Mesendoderm (in vitro differentiated cells): ENCODE results near the gene TBC1D24.

Source experiments
- DNase-seq: peaks from one replicate; pipeline ENCODE4 v3.0.0; 2013
- H2AK5ac ChIP-seq: 2 replicates; pipeline ENCODE4 v1.6.1; 2013; ENCODE audit warnings: low read length, inconsistent platforms
- H2BK120ac ChIP-seq: 2 replicates; pipeline ENCODE4 v1.6.1; 2013; ENCODE audit warnings: low read depth, mild to moderate bottlenecking, low read length, moderate library complexity, mixed read lengths
- H2BK15ac ChIP-seq: replicated peaks from 2 replicates; pipeline ENCODE4 v1.6.1; 2013; ENCODE audit warnings: low read depth, mild to moderate bottlenecking, moderate library complexity
- H2BK5ac ChIP-seq: 2 replicates; pipeline ENCODE4 v1.6.1; 2013; ENCODE audit warnings: low read length, inconsistent platforms
- H3K18ac ChIP-seq: 2 replicates; pipeline ENCODE4 v1.6.1; 2013; ENCODE audit warnings: mild to moderate bottlenecking, low read length, mixed read lengths
- H3K23ac ChIP-seq: one replicate; pipeline ENCODE4 v1.6.1; 2013; ENCODE audit warnings: low read length
- H3K27ac ChIP-seq: 2 replicates; pipeline ENCODE4 v1.5.1; 2013; ENCODE audit warnings: low read depth, mild to moderate bottlenecking, inconsistent platforms, low read length, moderate library complexity
- H3K27me3 ChIP-seq: 2 replicates; pipeline ENCODE4 v1.6.1; 2013; ENCODE audit warnings: low read length, control low read depth, mild to moderate bottlenecking, inconsistent platforms; ENCODE audit not compliant: insufficient read depth, poor library complexity
- H3K36me3 ChIP-seq: 2 replicates; pipeline ENCODE4 v1.6.1; 2013; ENCODE audit warnings: low read length, inconsistent platforms; ENCODE audit not compliant: control insufficient read depth, insufficient read depth
- H3K4ac ChIP-seq: one replicate; pipeline ENCODE4 v1.6.1; 2013; ENCODE audit warnings: low read depth, mild to moderate bottlenecking, low read length, moderate library complexity
- H3K4me1 ChIP-seq: 2 replicates; pipeline ENCODE4 v1.6.1; 2013; ENCODE audit warnings: low read depth, low read length, inconsistent platforms; ENCODE audit not compliant: control insufficient read depth
- H3K4me2 ChIP-seq: 2 replicates; pipeline ENCODE4 v1.6.1; 2013; ENCODE audit warnings: low read length
- H3K4me3 ChIP-seq: 2 replicates; pipeline ENCODE4 v1.5.1; 2013; ENCODE audit warnings: mild to moderate bottlenecking, low read length
- H3K56ac ChIP-seq: one replicate; pipeline ENCODE4 v1.6.1; 2013; ENCODE audit warnings: low read length
- H3K79me1 ChIP-seq: 2 replicates; pipeline ENCODE4 v1.6.1; 2013; ENCODE audit warnings: low read length, inconsistent platforms
- H3K79me2 ChIP-seq: 2 replicates; pipeline ENCODE4 v1.6.1; 2013; ENCODE audit warnings: mild to moderate bottlenecking, low read length; ENCODE audit not compliant: control insufficient read depth, insufficient read depth
- H3K9ac ChIP-seq: 2 replicates; pipeline ENCODE4 v1.6.1; 2013; ENCODE audit warnings: low read length, inconsistent platforms
- H4K5ac ChIP-seq: one replicate; pipeline ENCODE4 v1.6.1; 2013; ENCODE audit warnings: low read length
- H4K8ac ChIP-seq: one replicate; pipeline ENCODE4 v1.6.1; 2013; ENCODE audit warnings: low read depth, mild to moderate bottlenecking, control low read depth, low read length, moderate library complexity
- WGBS: extraction: QIAGEN DNeasy Blood & Tissue Kit; methylation state at CpG from one replicate; pipeline ENCODE4 v1.1.7; 2013; ENCODE audit warnings: low lambda C conversion rate, missing lambda C conversion rate; ENCODE audit not compliant: insufficient coverage; ENCODE audit errors: extremely low coverage; 5-methylcytosine and 5-hydroxymethylcytosine counted together

TBC1D24 gene

DNA sequence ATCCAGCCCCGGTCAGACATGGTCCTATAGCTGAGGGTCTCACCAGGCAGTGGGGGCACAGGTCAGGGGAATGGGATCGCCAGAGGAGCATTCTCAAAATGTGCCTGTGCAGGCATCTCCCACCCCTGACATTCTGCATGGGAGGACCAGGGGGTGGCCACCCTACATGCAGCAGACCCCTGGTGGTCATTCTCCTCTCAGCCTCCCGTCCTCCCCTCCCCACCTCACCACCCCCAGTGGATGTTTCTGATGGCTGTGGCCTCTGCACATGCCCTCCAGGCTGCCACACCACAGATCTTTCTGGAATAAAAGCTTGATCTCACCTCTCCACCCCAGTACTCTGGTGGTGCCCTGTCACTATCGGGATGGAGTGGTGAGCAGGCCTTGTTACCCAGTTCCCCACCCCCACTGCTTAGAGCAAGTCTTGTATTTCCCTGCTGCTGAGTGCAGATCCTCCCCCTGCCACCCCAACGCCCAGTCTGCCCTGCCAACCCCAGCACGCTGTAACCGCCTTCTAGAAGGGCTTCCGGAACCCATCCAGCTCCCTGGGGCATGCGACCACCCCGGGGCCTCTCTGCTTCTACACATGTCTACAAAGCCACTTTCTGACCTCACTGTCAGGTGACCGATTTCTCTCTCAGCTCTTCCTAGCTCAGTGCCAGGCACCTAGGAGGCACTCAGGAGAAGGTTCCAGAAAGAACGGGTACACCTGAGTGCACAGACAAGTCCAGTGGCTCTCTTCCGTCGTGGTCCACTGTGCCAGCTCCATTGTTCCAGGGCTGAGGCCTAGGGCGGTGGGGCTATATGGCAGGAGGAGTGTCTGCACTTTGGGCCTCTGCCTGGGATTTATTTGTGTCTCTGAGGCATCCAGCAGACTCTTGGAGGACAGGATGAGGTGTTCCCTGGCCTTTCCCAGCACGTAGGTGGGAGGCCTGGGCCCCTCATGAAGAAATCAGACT, 9.3 kb downstream of the TBC1D24 start:
- no peak overlapping the region for H3K18ac ChIP-seq
- no peak overlapping the region for H2AK5ac ChIP-seq
- H3K79me2 ChIP-seq: no peaks in the 10 kb centered on the region
- WGBS: no CpG with 5 or more reads among the region's 16 CpGs
- H2BK120ac ChIP-seq: no peak overlapping the region
- no peak for DNase-seq
- no peak overlapping the region for H3K9ac ChIP-seq
- H3K36me3 ChIP-seq: no peaks in the 10 kb centered on the region
- no peak overlapping the region for H4K8ac ChIP-seq
- H3K4ac ChIP-seq: no peak overlapping the region
- H4K5ac ChIP-seq: no peak overlapping the region
- H3K4me3 ChIP-seq: no peak overlapping the region
- no peak overlapping the region for H3K23ac ChIP-seq
- no peak overlapping the region for H3K27ac ChIP-seq
- H2BK5ac ChIP-seq: no peak overlapping the region
- no peaks in the 10 kb centered on the region for H3K27me3 ChIP-seq
- H3K79me1 ChIP-seq: no peaks in the 10 kb centered on the region
- no peak overlapping the region for H3K56ac ChIP-seq
- no peak overlapping the region for H3K4me2 ChIP-seq
- no peaks in the 10 kb centered on the region for H3K4me1 ChIP-seq
- no peak overlapping the region for H2BK15ac ChIP-seq

DNA sequence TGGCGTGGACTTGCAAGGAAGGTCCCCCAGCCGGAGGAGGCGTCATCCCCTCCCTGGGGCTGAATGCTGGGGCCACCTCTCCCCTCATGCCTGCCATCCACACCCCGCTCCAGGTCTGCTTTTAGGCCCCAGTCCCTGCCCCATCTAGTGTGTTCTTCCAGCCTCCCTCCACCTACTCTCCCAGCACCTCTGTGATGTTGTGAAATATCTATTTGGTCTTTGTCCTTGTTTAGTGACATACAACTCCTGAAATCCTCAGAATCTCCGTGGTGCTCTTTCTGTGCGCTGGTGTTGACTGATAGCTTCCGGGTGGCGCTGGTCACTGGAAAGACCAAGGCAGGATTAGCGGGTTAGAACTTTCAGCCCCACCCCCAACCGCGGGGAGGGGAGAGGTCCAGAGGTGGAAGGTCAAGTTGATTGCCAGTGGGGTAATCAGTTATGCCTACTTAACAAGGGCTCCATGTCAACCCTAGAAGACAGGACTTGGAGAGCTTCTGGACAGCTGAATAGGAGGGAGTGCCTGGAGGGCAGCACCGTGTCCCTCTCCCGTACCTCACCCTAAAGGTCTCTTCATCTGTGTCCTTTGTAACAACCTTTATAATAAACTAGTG, 10.1 kb downstream of the TBC1D24 start:
- no peak overlapping the region for H3K4me3 ChIP-seq
- H3K23ac ChIP-seq: no peak overlapping the region
- no peak for DNase-seq
- no peak overlapping the region for H2BK15ac ChIP-seq
- H3K4me1 ChIP-seq: no peaks in the 10 kb centered on the region
- no peak overlapping the region for H2AK5ac ChIP-seq
- no peak overlapping the region for H4K5ac ChIP-seq
- no peak overlapping the region for H3K4ac ChIP-seq
- H3K79me1 ChIP-seq: no peaks in the 10 kb centered on the region
- no peak overlapping the region for H2BK120ac ChIP-seq
- no peaks in the 10 kb centered on the region for H3K27me3 ChIP-seq
- no peak overlapping the region for H3K27ac ChIP-seq
- WGBS: no CpG with 5 or more reads among the region's 13 CpGs
- no peak overlapping the region for H3K9ac ChIP-seq
- no peaks in the 10 kb centered on the region for H3K36me3 ChIP-seq
- H3K56ac ChIP-seq: no peak overlapping the region
- no peak overlapping the region for H2BK5ac ChIP-seq
- no peaks in the 10 kb centered on the region for H3K79me2 ChIP-seq
- H3K4me2 ChIP-seq: no peak overlapping the region
- no peak overlapping the region for H4K8ac ChIP-seq
- H3K18ac ChIP-seq: no peak overlapping the region

DNA sequence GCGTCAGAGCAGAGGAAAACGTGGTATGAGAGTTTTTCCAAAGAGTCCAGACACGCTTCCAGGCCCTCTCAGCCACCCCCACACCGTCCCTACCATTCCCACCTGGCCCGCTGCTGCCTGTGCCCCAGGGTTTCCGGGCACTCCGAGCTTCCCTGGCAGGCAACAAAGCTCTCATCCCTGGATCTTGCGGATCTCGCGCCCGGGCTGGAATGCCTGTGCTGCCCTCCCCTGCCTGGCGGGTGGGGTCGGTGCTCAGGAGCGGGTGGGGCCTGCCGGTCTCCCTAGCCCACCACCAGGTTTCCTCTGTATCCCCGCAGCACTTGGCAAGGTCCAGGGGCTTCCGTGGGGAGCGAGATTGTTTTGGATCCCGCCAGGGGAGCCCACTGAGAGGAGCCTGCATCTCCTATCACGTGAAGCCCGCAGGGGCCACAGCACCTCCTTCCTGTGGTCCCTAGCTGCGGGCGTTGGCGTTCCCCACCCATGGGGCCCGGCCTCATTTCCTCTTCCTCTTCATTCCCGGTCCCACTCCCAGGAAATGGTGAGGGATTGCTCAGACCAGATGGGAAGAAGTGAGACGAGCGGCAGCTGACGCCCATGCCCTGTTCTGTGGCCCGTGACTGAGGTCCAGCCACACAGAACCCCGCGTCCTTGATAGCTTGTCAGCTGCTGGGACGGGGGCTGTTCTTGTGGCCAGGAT, 11.0 kb downstream of the TBC1D24 start:
- Histone ChIP-seq H3K18ac (no peak overlapping the region), H3K4me2 (no peak overlapping the region), H3K79me1 (no peaks in the 10 kb centered on the region), H3K4me3 (no peak overlapping the region), H3K56ac (no peak overlapping the region), H3K9ac (no peak overlapping the region), H2BK120ac (no peak overlapping the region), H3K23ac (no peak overlapping the region), H3K36me3 (no peaks in the 10 kb centered on the region), H3K27me3 (no peaks in the 10 kb centered on the region), H2BK5ac (no peak overlapping the region), H4K8ac (no peak overlapping the region), H3K27ac (no peak overlapping the region), H3K79me2 (no peaks in the 10 kb centered on the region), H2AK5ac (no peak overlapping the region), H3K4ac (no peak overlapping the region), H3K4me1 (no peaks in the 10 kb centered on the region), H4K5ac (no peak overlapping the region), H2BK15ac (no peak overlapping the region)
- no CpG with 5 or more reads among the region's 33 CpGs for WGBS
- DNase-seq: no peak

DNA sequence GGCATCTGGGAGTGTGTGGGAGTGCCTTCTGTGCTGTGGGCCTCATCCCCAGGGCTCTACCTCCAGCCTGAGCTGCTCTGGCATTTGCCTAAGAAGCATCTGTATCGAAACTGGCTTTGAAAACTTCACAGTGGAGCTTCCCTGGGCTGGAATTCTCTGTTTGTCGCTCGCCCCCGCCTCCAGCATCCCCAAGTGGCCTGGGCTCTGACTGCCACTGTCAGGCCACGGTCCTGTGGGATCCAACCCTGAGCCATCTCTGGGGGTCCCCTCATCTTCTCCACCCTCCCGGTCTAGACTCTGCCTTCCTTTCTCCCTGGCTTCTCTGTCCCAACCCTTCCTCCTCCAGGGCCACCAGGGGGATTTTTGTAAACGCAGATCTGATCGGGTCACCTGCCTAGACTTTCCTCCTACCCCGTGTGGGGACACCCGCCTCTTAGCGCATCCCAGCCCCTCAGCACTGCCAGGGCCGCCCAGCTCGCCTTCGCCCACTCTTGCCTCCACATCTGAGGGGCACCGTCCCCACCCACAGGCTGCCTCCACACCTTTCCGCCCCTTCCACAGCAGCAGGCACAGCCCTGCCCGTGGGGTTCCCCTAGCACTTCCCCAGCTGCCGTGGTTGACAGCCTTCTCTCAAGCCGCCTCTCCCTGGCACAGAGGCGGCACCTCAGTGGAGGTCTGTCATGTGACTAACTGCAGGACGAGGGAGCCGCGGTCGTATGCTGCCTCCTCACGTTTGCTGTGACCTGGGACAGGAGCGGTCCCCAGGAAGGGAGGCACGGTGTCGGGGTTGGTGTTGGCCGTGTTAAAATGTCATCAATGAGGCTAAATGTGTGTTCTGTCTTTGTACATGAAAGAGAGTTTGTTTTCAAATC, 12.0 kb downstream of the TBC1D24 start:
- no peak overlapping the region for H2BK5ac ChIP-seq
- no peak overlapping the region for H4K8ac ChIP-seq
- H4K5ac ChIP-seq: no peak overlapping the region
- no peak overlapping the region for H3K56ac ChIP-seq
- no peak overlapping the region for H3K23ac ChIP-seq
- no peak overlapping the region for H2BK15ac ChIP-seq
- no peak for DNase-seq
- WGBS: no CpG with 5 or more reads among the region's 29 CpGs
- H3K27ac ChIP-seq: no peak overlapping the region
- H3K4ac ChIP-seq: no peak overlapping the region
- no peaks in the 10 kb centered on the region for H3K36me3 ChIP-seq
- H3K4me1 ChIP-seq: no peaks in the 10 kb centered on the region
- no peak overlapping the region for H3K9ac ChIP-seq
- no peak overlapping the region for H3K4me2 ChIP-seq
- H3K79me2 ChIP-seq: no peaks in the 10 kb centered on the region
- H2BK120ac ChIP-seq: no peak overlapping the region
- H3K4me3 ChIP-seq: no peak overlapping the region
- H3K27me3 ChIP-seq: no peaks in the 10 kb centered on the region
- H2AK5ac ChIP-seq: no peak overlapping the region
- no peaks in the 10 kb centered on the region for H3K79me1 ChIP-seq
- H3K18ac ChIP-seq: no peak overlapping the region

DNA sequence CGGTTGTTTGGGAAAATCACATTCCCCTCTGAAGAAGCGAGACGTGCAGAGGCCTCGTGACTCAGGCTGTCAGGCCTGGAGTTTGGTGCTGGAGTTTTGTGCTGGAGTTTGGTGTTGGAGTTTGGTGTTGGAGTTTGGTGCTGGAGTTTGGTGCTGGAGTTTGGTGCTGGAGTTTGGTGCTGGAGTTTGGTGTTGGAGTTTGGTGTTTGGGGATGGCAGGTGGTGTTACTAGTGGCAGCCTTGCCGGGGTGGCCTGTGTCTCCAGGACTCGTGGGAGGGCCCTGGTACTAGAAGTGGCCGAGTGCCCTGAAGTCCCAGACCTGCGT, 12.6 kb downstream of the TBC1D24 start:
- no peak overlapping the region for H3K56ac ChIP-seq
- no peak overlapping the region for H2BK5ac ChIP-seq
- no peak overlapping the region for H3K18ac ChIP-seq
- H3K79me1 ChIP-seq: no peaks in the 10 kb centered on the region
- H2BK15ac ChIP-seq: no peak overlapping the region
- no peak overlapping the region for H2BK120ac ChIP-seq
- no peak overlapping the region for H3K4ac ChIP-seq
- H3K27ac ChIP-seq: no peak overlapping the region
- no peak overlapping the region for H2AK5ac ChIP-seq
- H3K4me3 ChIP-seq: no peak overlapping the region
- no peaks in the 10 kb centered on the region for H3K79me2 ChIP-seq
- H4K5ac ChIP-seq: no peak overlapping the region
- H3K4me2 ChIP-seq: no peak overlapping the region
- no CpG with 5 or more reads among the region's 8 CpGs for WGBS
- H3K23ac ChIP-seq: no peak overlapping the region
- DNase-seq: no peak
- no peak overlapping the region for H4K8ac ChIP-seq
- H3K9ac ChIP-seq: no peak overlapping the region
- H3K36me3 ChIP-seq: no peaks in the 10 kb centered on the region
- no peaks in the 10 kb centered on the region for H3K27me3 ChIP-seq
- no peaks in the 10 kb centered on the region for H3K4me1 ChIP-seq
